Measurements from ENCODE around the gene EPB41L2. TPM values are rescaled to one million over a fixed set of nuclear protein-coding genes. Genes with fewer than 3 reads are reported as not detected.

Gene EPB41L2
- total RNA-seq, 4 donors from 2014 or later = 45.3 to 102 (median 61.9) TPM

DNA sequence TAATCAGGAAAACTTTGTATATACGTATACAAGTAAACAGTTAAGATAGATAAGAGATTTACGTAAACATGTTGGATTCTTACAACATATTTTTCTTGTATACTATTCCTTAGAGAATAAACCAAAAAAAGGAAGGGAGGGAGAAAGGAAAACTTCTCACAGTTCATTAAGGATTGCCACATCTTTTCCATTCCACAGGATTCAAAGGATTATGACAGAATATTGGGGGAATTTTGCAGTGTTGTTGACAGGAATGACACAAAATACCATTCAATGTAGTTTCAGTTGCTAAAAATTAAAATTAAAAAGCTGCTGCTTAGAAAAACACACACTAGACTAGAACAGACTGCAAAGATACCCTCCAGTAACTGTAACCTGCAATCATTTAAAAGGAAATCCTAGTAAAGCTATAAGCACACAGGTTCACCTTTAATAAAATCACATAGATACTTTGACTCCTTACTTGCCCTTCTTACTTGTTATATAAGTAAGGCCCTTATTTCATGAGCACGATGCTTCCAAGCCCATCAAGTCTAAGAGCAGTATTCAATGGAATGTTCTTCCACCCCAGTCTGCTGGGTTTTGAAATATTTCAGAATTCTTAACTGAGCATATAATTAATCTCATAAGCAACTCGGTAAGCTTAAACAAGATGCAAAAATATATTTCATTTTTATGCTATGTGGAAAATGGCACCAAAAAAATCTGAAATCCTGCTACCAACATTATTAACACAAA is 128.0 kb downstream of the EPB41L2 start:
- Histone ChIP-seq H3K4me1 (peaks cover 0 to 45% (median 18%) of the 10 kb centered on the region in 4 donors), H3K9me3 (no peaks in the 10 kb centered on the region), H3K4me3 (no peak overlapping the region), H3K27me3 (no peaks in the 10 kb centered on the region), H3K27ac (peak overlapping the region in 2 of 4 donors; percentile 1 to 9), H3K36me3 (no peaks in the 10 kb centered on the region)
- intact Hi-C loops (cut with DNase I; ENCODE audit: low total_unique reads) = no loop called here
- no peak for DNase-seq
- in situ Hi-C loops (cut with MboI; ENCODE audit: low pct_ligation_motif_present in 1 of 4, low pct_unique_long_range_greater_than_20kb in 1 of 4, low sequenced_read_pairs in 3 of 4) = no loop called here
- 54 to 77% methylated on average over 4 of the region's 4 CpGs for whole genome bisulfite sequencing, 2 donors (ENCODE audit: low coverage in 1 of 2)
- no peak for TF ChIP-seq POLR2A (IDR thresholded peaks at IDR 0.05)
- TF ChIP-seq POLR2AphosphoS5 (IDR thresholded peaks at IDR 0.05) = peak in 1 of 3 donors; percentile 17
- no peak for TF ChIP-seq EP300 (IDR thresholded peaks at IDR 0.05; ENCODE audit: low read depth)
- TF ChIP-seq, protein P1, sequence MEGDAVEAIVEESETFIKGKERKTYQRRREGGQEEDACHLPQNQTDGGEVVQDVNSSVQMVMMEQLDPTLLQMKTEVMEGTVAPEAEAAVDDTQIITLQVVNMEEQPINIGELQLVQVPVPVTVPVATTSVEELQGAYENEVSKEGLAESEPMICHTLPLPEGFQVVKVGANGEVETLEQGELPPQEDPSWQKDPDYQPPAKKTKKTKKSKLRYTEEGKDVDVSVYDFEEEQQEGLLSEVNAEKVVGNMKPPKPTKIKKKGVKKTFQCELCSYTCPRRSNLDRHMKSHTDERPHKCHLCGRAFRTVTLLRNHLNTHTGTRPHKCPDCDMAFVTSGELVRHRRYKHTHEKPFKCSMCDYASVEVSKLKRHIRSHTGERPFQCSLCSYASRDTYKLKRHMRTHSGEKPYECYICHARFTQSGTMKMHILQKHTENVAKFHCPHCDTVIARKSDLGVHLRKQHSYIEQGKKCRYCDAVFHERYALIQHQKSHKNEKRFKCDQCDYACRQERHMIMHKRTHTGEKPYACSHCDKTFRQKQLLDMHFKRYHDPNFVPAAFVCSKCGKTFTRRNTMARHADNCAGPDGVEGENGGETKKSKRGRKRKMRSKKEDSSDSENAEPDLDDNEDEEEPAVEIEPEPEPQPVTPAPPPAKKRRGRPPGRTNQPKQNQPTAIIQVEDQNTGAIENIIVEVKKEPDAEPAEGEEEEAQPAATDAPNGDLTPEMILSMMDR (IDR thresholded peaks at IDR 0.05) = no peak

DNA sequence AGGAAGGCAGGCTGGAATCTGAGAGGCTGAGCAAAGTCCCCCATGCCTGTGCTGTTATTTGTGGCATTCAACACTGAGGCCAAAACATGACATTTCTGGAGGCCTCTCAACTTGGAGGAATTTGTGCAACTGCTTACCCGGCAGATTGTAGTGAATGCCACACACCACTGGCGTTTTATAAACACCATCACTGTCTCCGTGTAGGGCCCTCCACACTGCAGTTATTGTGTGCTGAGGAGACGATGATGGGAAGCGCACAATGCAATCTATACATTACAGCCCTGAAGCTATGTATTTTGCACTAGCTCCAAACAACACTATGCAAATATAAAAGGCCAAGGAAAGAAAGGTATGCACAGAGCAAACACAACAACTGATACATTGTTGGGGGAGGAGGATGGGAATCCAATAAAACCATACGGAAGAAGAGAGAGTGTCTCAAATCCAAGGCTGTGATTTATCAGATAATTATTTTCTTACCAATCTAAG is 129.3 kb downstream of the EPB41L2 start:
- no peak for DNase-seq
- in situ Hi-C loops (cut with MboI; ENCODE audit: low pct_ligation_motif_present in 1 of 4, low pct_unique_long_range_greater_than_20kb in 1 of 4, low sequenced_read_pairs in 3 of 4) = no loop called here

DNA sequence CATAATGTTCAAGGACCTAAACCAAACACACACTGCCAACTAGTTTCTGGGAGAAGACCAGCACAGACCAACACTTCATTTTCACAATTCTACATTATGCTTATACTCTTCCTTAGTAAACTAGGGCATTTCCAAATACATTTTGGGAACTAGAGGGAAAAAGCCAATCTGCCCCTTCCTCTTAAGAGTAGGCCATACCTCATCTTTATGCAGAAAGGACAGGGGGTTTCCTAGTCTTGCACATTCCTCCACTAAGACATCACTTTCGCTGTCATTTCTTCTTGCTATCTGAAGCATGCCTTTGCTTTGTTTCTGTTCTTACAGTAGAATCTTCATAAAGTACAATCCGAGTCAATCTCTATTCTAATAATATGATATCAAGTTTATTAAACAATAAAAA is 130.1 kb downstream of the EPB41L2 start:
- H3K27ac ChIP-seq = peak overlapping the region in 1 of 4 donors; percentile 4
- in situ Hi-C loops (cut with MboI; ENCODE audit: low pct_ligation_motif_present in 1 of 4, low pct_unique_long_range_greater_than_20kb in 1 of 4, low sequenced_read_pairs in 3 of 4) = no loop called here
- no peaks in the 10 kb centered on the region for H3K36me3 ChIP-seq
- H3K4me1 ChIP-seq = peaks cover 0 to 48% (median 21%) of the 10 kb centered on the region in 4 donors
- H3K4me3 ChIP-seq = no peak overlapping the region
- no peak for DNase-seq
- TF ChIP-seq, protein P1 (IDR thresholded peaks at IDR 0.05) = no peak
- TF ChIP-seq EP300 (IDR thresholded peaks at IDR 0.05; ENCODE audit: low read depth) = no peak
- no peak for TF ChIP-seq POLR2AphosphoS5 (IDR thresholded peaks at IDR 0.05)
- TF ChIP-seq POLR2A (IDR thresholded peaks at IDR 0.05) = no peak
- intact Hi-C loops (cut with DNase I; ENCODE audit: low total_unique reads) = no loop called here
- H3K27me3 ChIP-seq = no peaks in the 10 kb centered on the region
- WGBS, 2 donors (ENCODE audit: low coverage in 1 of 2) = 77 to 79% methylated on average over 2 of the region's 2 CpGs
- no peaks in the 10 kb centered on the region for H3K9me3 ChIP-seq

More for the DNA sequence above, 129.3 kb downstream of the EPB41L2 start:
- TF ChIP-seq EP300 (IDR thresholded peaks at IDR 0.05; ENCODE audit: low read depth) (no peak), POLR2AphosphoS5 (IDR thresholded peaks at IDR 0.05) (peak in 1 of 3 donors; percentile 7), POLR2A (IDR thresholded peaks at IDR 0.05) (no peak)
- intact Hi-C loops (cut with DNase I; ENCODE audit: low total_unique reads) = no loop called here
- Histone ChIP-seq H3K4me1 (peaks cover 0 to 54% (median 23%) of the 10 kb centered on the region in 4 donors), H3K4me3 (no peak overlapping the region), H3K27ac (peak overlapping the region in 1 of 4 donors; percentile 4), H3K27me3 (no peaks in the 10 kb centered on the region), H3K9me3 (no peaks in the 10 kb centered on the region), H3K36me3 (no peaks in the 10 kb centered on the region)
- WGBS, 2 donors (ENCODE audit: low coverage in 1 of 2) = 38% methylated on average over 6 of the region's 6 CpGs; no CpG with 5 or more reads in 1 of the 2 donors

DNA sequence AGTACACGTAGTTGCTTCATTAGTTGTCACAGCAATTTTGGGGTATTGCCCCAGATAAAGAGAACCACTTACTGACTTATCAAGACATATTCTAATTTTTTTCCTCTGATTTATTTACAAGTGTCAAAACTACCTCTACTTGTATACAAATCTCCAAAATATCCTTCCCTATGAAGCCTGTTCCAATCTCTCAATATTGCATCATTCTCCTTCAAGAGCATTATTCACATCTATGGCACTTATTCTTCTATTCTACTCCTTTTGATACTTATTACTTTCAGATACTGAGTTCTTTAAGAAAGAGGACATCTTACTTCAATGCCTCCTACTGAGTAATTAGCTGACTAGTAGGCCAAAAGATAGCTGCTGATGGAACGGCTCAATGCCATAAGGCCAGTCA is 130.6 kb downstream of the EPB41L2 start:
- no peaks in the 10 kb centered on the region for H3K27me3 ChIP-seq
- no peak for DNase-seq
- 84 to 100% methylated on average over 1 to 2 of the region's 2 CpGs for WGBS, 2 donors (ENCODE audit: low coverage in 1 of 2)
- H3K36me3 ChIP-seq = no peaks in the 10 kb centered on the region
- H3K4me1 ChIP-seq = peaks cover 0 to 45% (median 21%) of the 10 kb centered on the region in 4 donors
- no peak overlapping the region for H3K27ac ChIP-seq
- H3K9me3 ChIP-seq = no peaks in the 10 kb centered on the region
- TF ChIP-seq EP300 (IDR thresholded peaks at IDR 0.05; ENCODE audit: low read depth) (no peak), POLR2AphosphoS5 (IDR thresholded peaks at IDR 0.05) (no peak), POLR2A (IDR thresholded peaks at IDR 0.05) (no peak)
- TF ChIP-seq, protein P1 (IDR thresholded peaks at IDR 0.05) = no peak
- no peak overlapping the region for H3K4me3 ChIP-seq
- in situ Hi-C loops (cut with MboI; ENCODE audit: low pct_ligation_motif_present in 1 of 4, low pct_unique_long_range_greater_than_20kb in 1 of 4, low sequenced_read_pairs in 3 of 4) (no loop called here), intact Hi-C loops (cut with DNase I; ENCODE audit: low total_unique reads) (no loop called here)
